ENCODE results near the gene RNPEPL1. TPM values are rescaled to one million over a fixed set of nuclear protein-coding genes. Genes with fewer than 3 reads are reported as not detected.

Gene RNPEPL1
- total and polyA plus RNA-seq, 12 donors = 5.1 to 259 (median 59.5) TPM

DNA sequence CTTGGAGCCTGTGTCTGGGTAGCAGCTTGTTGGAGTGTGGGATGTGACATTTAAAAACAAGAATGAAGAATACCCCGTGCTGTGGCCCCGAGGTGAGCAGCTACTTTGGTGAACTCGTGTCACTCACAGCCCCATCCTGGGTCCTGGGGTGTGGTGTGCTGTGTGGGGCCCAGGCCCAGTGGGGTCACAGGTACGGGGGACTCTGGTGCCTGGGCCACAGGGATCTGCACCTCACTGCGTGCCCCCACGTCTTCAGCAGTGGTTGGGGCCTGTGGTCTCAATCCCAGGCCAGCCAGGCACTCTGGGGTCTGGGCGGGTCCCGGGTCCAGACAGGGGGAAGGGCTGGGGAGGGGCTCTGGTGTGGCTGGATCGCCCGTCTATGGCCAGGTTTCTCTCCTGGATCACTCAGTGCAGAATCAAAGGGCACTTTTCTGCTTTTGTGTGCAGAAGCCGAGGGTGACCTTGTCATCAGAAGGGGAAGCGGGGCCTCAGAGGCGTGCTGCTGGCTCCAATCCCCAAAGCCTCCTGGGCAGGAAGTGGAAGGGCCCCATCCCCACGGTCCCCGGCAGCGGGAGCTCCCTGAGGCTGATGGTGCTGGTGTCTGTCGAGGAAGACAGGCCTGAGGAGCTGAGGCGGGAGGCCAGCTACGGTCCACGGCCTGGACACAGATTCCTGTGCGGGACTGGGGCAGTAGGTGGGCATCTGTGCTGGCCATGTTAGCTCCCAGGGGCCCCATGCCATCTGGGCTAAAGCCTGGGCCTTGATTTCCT is 58.4 kb downstream of the RNPEPL1 start:
- Histone ChIP-seq H3K27me3 (peaks cover 3% of the 10 kb centered on the region), H3K36me3 (replicated peaks in 1 of 2) (no peaks in the 10 kb centered on the region), H3K4me3 (no peak overlapping the region), H3K9me3 (replicated peaks in 1 of 3) (no peaks in the 10 kb centered on the region), H3K27ac (no peak overlapping the region), H3K4me1 (replicated peaks in 1 of 2) (no peaks in the 10 kb centered on the region)
- TF ChIP-seq CTCF (IDR thresholded peaks at IDR 0.05) = no peak
- no peak for TF ChIP-seq POLR2A (IDR thresholded peaks at IDR 0.05)
- peak in 4 of 7 donors; percentile 18 to 42 (median 30) for DNase-seq
- intact Hi-C loops (cut with DNase I) = no loop called here
- WGBS, 4 donors = 14 to 49% (median 33%) methylated on average over 6 to 21 of the region's 21 CpGs

- intact Hi-C loops (cut with DNase I) = no loop called here
- Histone ChIP-seq H3K27ac (no peak overlapping the region), H3K27me3 (peaks cover 3% of the 10 kb centered on the region), H3K4me3 (no peak overlapping the region), H3K9me3 (replicated peaks in 1 of 3) (no peaks in the 10 kb centered on the region), H3K36me3 (replicated peaks in 1 of 2) (no peaks in the 10 kb centered on the region), H3K4me1 (replicated peaks in 1 of 2) (no peaks in the 10 kb centered on the region)
- WGBS, 4 donors = 78 to 88% (median 85%) methylated on average over 6 to 17 of the region's 17 CpGs
- DNase-seq = peak in 3 of 7 donors; percentile 2 to 5 (median 3)
- TF ChIP-seq CTCF (IDR thresholded peaks at IDR 0.05) (no peak), POLR2A (IDR thresholded peaks at IDR 0.05) (no peak)
These were observed 59.6 kb downstream of the RNPEPL1 start for GRCh38 chr2:240627736-240628506.

DNA sequence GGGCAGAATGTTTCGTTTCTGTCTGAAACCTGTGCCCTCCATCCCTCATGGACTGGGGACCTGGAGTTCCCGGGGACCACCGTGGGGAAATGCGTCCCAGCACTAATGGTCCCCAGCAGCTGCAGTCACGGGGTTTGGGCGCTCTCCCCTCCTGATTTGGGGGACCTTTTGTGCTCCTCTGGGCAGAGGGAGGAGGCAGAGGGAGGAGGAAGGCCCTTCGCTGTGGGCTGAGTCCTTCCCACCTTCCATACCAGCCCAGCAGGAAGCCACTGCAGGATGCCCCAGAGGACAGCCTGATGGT is 60.2 kb downstream of the RNPEPL1 start:
- no peak for TF ChIP-seq CTCF (IDR thresholded peaks at IDR 0.05)
- no peak for TF ChIP-seq POLR2A (IDR thresholded peaks at IDR 0.05)
- 83 to 92% (median 91%) methylated on average over 5 to 7 of the region's 7 CpGs for WGBS, 4 donors
- H3K9me3 ChIP-seq (replicated peaks in 1 of 3) = no peaks in the 10 kb centered on the region
- peak in 3 of 7 donors; percentile 4 to 7 (median 4) for DNase-seq
- no peaks in the 10 kb centered on the region for H3K4me1 ChIP-seq (replicated peaks in 1 of 2)
- intact Hi-C loops (cut with DNase I) = no loop called here
- H3K27ac ChIP-seq = no peak overlapping the region
- no peaks in the 10 kb centered on the region for H3K36me3 ChIP-seq (replicated peaks in 1 of 2)
- H3K4me3 ChIP-seq = no peak overlapping the region
- H3K27me3 ChIP-seq = peaks cover 3% of the 10 kb centered on the region

DNA sequence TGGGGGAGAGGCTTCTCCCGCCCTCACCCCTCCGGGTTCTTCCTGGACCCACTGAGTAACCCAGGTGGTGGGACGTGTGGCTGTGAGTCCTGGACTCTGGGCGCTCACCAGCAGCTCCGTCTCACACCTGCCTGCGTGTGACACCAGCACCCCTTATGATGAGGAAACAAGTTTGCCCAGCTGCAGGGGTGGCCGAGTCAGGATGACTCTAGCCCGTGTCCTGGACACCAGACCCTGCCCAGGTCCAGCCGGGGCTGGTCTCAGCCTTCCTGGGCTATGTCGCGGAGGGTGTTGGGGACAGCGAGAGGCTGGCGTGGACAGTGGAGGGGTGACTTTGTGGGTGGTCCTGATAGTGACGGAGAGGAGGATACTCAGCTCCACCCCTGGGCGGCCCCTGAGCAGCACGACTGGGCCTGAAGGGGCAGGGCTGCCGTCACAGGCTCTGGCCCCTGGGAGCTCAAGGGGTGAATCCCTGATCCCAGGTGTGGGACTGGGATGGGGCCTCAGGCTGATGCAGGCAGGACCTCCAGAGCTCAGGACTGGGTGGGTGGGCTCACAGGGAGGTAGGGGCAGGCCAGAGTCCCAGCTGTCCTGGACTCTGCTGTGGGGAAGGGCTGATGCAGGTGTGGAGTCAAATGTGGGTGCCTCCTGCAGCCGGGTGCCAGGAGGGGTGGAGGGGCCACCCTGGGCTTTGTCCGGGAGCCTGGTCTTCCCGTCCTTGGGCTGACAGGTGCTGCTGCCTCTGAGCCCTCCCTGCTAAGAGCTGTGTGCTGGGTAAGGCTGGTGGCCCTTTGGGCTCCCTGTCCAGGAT is 60.7 kb downstream of the RNPEPL1 start:
- Histone ChIP-seq H3K4me1 (replicated peaks in 1 of 2) (no peaks in the 10 kb centered on the region), H3K36me3 (replicated peaks in 1 of 2) (no peaks in the 10 kb centered on the region), H3K4me3 (no peak overlapping the region), H3K27ac (no peak overlapping the region), H3K9me3 (replicated peaks in 1 of 3) (no peaks in the 10 kb centered on the region), H3K27me3 (peaks cover 3% of the 10 kb centered on the region)
- TF ChIP-seq CTCF (IDR thresholded peaks at IDR 0.05) (no peak), POLR2A (IDR thresholded peaks at IDR 0.05) (no peak)
- intact Hi-C loops (cut with DNase I) = no loop called here
- 70 to 86% (median 76%) methylated on average over 6 to 20 of the region's 20 CpGs for WGBS, 4 donors
- DNase-seq = peak in 3 of 7 donors; percentile 4 to 9 (median 9)

All from adrenal gland (tissue), 12 donors.